Erythroblast (primary cell): ENCODE results near the gene ZNF385B.

Experiments
- DNase-seq, 2 experiments: peaks; one replicate each; lab custom pipeline; 2025; lab: John Stamatoyannopoulos, UW
- GATA1 ChIP-seq: IDR thresholded peaks from 2 replicates; pipeline ENCODE4 v1.6.1; 2011; ENCODE audit warnings: low read depth, mild to moderate bottlenecking, control low read depth, low read length, moderate library complexity
- POLR2A ChIP-seq: IDR thresholded peaks from 2 replicates; pipeline ENCODE4 v1.6.1; 2011; ENCODE audit warnings: mild to moderate bottlenecking, low read length

ZNF385B gene

DNA sequence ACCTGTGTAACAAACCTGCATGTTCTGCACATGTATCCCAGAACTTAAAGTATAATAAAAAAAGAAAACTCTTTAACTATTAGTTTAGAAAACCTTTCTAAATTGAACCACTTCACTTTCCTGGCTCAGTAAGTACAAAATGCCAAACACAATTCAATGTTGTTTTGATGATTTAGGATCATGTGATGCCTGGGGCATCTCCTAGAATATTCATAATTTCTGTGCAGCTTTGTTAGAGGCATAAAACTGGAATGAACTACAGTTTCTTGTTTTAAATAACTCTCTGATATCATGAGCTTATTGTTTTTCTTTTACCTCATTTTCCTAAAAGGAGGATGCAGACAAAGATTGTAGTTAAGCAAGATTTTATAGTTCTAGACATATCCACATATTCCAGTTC, 457.8 kb downstream of the ZNF385B start:
- no peak for DNase-seq
- TF ChIP-seq GATA1, result no peak
- no peak for TF ChIP-seq POLR2A

DNA sequence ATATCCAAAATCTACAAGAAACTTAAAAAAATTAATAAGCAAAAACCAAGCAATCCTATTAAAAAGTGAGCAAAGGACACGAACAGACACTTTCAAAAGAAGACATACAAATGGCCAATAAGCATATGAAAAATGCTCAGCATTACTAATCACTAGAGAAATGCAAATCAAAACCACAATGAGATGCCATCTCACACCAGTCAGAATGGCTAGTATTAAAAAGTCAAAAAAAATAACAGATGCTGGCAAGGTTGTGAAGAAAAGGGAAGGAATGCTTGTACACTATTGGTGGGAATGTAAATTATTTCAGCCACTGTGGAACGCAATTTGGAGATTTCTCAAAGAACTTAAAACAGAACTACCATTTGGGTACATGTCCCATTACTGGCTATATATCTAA, 467.9 kb downstream of the ZNF385B start:
- DNase-seq, result no peak
- TF ChIP-seq GATA1 (no peak), POLR2A (no peak)
